ENCODE results near the gene NT5C.

DNA sequence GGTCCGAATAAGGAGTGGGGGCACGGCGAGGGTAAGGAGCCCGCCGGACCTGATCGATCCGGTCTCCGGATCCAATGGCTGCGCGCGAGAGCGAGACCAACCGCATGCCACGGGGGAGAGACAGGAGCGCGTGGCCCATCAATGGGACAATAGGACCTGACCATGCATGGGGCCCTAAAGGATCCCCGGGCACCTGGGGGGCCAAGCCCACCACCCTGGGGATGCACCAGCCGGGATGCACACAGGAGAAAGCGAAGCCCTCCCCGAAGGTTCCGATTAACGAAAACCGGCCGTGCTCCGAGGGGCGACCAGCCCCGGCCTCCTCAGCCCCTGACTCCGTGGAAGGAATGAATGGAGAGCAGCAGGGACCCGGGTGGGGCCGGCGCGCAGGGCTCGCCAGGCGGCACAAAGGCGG is 22.2 kb upstream of the NT5C start:
- no peak for TF ChIP-seq POLR2A (IDR thresholded peaks at IDR 0.05)
- TF ChIP-seq CTCF (IDR thresholded peaks at IDR 0.05): no peak
